RWPE2 (cell line): Measurements from ENCODE around the gene SUSD2.

Source experiments
- ATAC-seq: fragments of 200-7000 bp; cut with Tn5 transposase; 3 replicates; pipeline ENCODE4 v1.9.1; 2021; ENCODE audit warnings: low read depth
- DNase-seq: peaks from one replicate; pipeline ENCODE4 v3.0.0-alpha.2; 2020; ENCODE audit warnings: low spot score
- H3K27ac ChIP-seq: fragments of 450-650 bp; 2 replicates; pipeline ENCODE4 v1.5.1; 2017; ENCODE audit warnings: mild to moderate bottlenecking; ENCODE audit not compliant: poor library complexity, severe bottlenecking
- H3K27me3 ChIP-seq: fragments of 250-450 bp; sonication (Bioruptor Pico); 2 replicates; pipeline ENCODE4 v1.5.1; 2021; ENCODE audit warnings: mild to moderate bottlenecking, moderate library complexity; ENCODE audit not compliant: insufficient read depth, poor library complexity, severe bottlenecking
- H3K36me3 ChIP-seq: fragments of 250-450 bp; sonication (Bioruptor Pico); 2 replicates; pipeline ENCODE4 v1.5.1; 2020; ENCODE audit warnings: low read depth, mild to moderate bottlenecking, moderate library complexity
- H3K4me1 ChIP-seq: fragments of 250-450 bp; sonication (Bioruptor Pico); 2 replicates; pipeline ENCODE4 v1.5.1; 2021; ENCODE audit warnings: mild to moderate bottlenecking, moderate library complexity; ENCODE audit not compliant: insufficient read depth, poor library complexity, severe bottlenecking
- H3K4me3 ChIP-seq: fragments of 250-450 bp; sonication (Bioruptor Pico); 2 replicates; pipeline ENCODE4 v1.5.1; 2021; ENCODE audit warnings: mild to moderate bottlenecking, moderate library complexity; ENCODE audit not compliant: severe bottlenecking
- H3K9me3 ChIP-seq: fragments of 250-450 bp; sonication (Bioruptor Pico); 2 replicates; pipeline ENCODE4 v1.5.1; 2021; ENCODE audit warnings: mild to moderate bottlenecking, moderate library complexity; ENCODE audit not compliant: severe bottlenecking
- TF ChIP-seq, protein P1 (sequence below): fragments of 450-650 bp; IDR thresholded peaks from one replicate; pipeline ENCODE4 v1.5.1; 2017; ENCODE audit warnings: mild to moderate bottlenecking, moderate library complexity; ENCODE audit not compliant: poor library complexity, severe bottlenecking

Gene SUSD2

DNA sequence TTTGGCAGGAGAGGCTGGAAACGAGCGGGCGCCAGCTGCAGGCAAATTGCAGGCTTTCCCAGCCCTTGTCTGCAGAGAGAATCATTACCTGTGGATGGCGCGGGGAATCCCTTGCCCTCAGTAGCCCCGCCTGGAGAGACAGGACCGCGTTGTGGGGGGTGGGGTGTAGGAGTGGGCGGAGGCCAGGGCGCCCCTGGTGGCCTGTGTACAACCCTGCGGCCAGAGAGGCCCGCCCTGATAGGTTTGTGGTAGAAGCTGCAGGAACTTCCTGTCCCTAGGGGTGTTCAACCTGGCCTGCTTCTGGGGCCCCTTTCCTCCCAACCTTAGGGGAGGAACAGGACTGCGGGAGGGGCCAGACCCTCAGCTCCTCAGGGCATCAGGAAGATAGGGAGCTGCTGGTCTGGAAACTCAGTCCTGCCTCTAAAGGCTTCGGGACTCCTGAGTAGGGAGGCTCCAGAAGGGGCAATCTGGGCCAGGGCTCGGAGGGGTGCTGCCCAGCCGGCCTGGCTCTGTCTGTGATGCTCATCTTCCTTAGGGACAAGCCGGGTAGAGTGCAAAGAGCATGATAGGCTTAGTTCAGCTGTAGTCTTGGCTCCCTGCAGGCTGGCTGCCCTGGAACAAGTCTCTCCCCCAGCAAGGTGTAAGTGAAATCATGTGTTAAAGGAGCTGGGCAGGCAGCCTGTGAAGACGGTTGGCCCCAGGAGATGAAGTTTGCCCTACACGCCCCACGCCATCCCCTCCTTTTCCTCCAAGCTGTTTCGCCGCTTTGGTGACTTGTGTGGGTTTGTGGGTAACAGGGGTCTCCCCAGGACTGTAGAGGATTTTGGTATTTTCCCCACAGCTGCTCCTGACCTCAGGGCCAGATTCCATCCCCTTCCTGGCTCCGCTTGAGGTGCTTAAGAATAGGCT, 24.1 kb upstream of the SUSD2 start:
- H3K4me1 ChIP-seq: no peaks in the 10 kb centered on the region
- no peaks in the 10 kb centered on the region for H3K36me3 ChIP-seq
- H3K27ac ChIP-seq: peak overlapping the region; percentile 54
- H3K27me3 ChIP-seq: no peaks in the 10 kb centered on the region
- ATAC-seq (peak; percentile 85), DNase-seq (peak; percentile 88)
- H3K4me3 ChIP-seq: peak overlapping the region; percentile 60
- H3K9me3 ChIP-seq: no peaks in the 10 kb centered on the region
- TF ChIP-seq, protein P1, sequence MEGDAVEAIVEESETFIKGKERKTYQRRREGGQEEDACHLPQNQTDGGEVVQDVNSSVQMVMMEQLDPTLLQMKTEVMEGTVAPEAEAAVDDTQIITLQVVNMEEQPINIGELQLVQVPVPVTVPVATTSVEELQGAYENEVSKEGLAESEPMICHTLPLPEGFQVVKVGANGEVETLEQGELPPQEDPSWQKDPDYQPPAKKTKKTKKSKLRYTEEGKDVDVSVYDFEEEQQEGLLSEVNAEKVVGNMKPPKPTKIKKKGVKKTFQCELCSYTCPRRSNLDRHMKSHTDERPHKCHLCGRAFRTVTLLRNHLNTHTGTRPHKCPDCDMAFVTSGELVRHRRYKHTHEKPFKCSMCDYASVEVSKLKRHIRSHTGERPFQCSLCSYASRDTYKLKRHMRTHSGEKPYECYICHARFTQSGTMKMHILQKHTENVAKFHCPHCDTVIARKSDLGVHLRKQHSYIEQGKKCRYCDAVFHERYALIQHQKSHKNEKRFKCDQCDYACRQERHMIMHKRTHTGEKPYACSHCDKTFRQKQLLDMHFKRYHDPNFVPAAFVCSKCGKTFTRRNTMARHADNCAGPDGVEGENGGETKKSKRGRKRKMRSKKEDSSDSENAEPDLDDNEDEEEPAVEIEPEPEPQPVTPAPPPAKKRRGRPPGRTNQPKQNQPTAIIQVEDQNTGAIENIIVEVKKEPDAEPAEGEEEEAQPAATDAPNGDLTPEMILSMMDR: peak; percentile 87

DNA sequence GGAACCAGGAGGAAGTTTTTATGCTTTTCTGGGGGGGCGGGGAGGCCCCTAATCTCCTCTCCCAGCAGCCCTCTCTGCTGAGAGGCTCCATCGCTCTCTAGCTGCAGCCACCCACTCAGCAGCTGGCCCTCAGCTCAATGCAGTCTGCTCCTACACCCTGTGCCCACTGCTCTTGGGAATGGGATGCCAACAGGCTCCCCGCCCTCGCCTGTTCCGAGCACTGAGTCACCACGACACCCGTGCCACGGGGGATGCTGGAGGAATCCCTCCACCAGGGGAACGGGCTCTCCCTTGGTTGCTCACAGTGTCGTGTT, 23.5 kb upstream of the SUSD2 start:
- ATAC-seq (no peak), DNase-seq (no peak)
- Histone ChIP-seq H3K9me3 (no peaks in the 10 kb centered on the region), H3K36me3 (no peaks in the 10 kb centered on the region), H3K4me3 (no peak overlapping the region), H3K27me3 (no peaks in the 10 kb centered on the region), H3K4me1 (no peaks in the 10 kb centered on the region), H3K27ac (peak overlapping the region; percentile 54)
- TF ChIP-seq, protein P1: no peak

DNA sequence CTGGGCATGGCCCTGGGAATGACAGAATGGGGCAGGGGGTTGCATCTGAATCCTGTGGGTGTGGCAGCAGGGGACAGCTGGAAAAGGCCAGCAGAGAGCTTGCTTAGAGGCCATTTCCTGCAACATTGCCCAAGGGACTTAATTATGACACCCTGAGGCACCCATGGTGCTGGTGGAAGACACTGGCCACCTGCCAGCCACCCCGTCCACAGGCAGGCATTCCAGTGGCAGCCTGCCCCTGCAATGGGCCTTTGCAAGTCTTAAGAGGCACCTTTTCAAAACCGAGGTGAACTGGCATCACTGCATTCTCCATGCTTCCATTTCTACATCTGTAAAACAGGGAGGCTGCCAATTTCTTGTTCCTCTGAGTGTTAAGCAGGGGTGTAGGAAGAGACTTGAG, 21.6 kb upstream of the SUSD2 start:
- Histone ChIP-seq H3K9me3 (no peaks in the 10 kb centered on the region), H3K27ac (no peak overlapping the region), H3K27me3 (no peaks in the 10 kb centered on the region), H3K36me3 (no peaks in the 10 kb centered on the region), H3K4me1 (no peaks in the 10 kb centered on the region), H3K4me3 (no peak overlapping the region)
- TF ChIP-seq, protein P1: no peak
- ATAC-seq (no peak), DNase-seq (no peak)

DNA sequence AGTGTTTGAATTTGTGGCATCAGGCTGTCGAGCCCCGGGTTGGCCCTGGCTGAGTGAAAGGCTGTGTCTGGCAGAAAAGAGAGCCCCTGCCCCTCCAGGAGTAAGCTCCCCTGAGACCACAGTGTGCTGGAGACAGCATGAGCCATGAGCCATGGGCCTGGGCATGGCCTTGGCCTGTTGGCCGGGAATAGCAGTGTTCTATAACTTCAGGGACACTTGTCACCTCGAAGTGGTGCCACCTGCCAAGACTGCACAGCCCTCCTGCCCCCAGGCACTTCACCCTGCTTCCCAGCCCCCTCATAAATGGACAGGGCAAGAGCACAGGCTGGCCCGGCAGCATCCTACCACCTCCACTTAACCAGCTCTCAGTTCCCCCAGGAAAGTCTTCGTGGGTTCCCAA, 20.7 kb upstream of the SUSD2 start:
- DNase-seq (no peak), ATAC-seq (no peak)
- Histone ChIP-seq H3K27me3 (no peaks in the 10 kb centered on the region), H3K36me3 (peaks cover 2% of the 10 kb centered on the region; the same call in 1 of the 2 replicates), H3K27ac (no peak overlapping the region), H3K4me1 (no peaks in the 10 kb centered on the region), H3K4me3 (no peak overlapping the region), H3K9me3 (no peaks in the 10 kb centered on the region)
- TF ChIP-seq, protein P1: no peak

DNA sequence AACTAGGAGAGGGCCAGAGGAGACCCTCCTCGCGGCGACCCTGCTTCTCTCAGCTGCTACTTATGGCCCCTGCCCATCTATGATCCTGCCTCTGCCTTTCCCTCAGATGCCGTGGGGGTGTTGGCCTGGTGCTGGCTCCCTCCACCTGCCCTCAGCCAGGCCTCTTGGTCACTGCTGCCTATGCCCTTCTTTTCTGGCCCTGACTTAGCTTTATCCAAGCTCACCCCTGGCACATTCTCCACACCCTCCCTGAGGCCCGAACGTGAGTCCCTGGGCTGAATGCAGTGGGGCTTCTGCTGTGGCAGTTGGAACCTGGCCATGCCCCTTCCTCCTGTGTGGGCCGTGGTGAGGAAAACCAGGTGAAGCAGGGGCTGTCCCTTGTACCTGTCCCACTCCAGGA, 19.8 kb upstream of the SUSD2 start:
- peaks cover 4% of the 10 kb centered on the region; the same call in 1 of the 2 replicates for H3K36me3 ChIP-seq
- no peaks in the 10 kb centered on the region for H3K9me3 ChIP-seq
- DNase-seq (no peak), ATAC-seq (no peak)
- TF ChIP-seq, protein P1: no peak
- no peaks in the 10 kb centered on the region for H3K4me1 ChIP-seq
- H3K4me3 ChIP-seq: no peak overlapping the region
- no peaks in the 10 kb centered on the region for H3K27me3 ChIP-seq
- H3K27ac ChIP-seq: no peak overlapping the region
